HepG2 (cell line): ENCODE measurements around the gene TNRC18. TPM values are rescaled to one million over a fixed set of nuclear protein-coding genes. Genes with fewer than 3 reads are reported as not detected.

Source experiments
- FOXK2 ChIP-seq: fragments of 450-650 bp; IDR thresholded peaks from 2 replicates; pipeline ENCODE4 v1.6.1; 2016
- FUBP1 ChIP-seq: sonication (generic); formaldehyde crosslinking; IDR thresholded peaks from 2 replicates; pipeline ENCODE4 v1.5.1; 2020; ENCODE audit warnings: missing genetic modification reagents, mild to moderate bottlenecking, borderline replicate concordance
- HIVEP1 ChIP-seq: sonication (generic); formaldehyde crosslinking; IDR thresholded peaks from 2 replicates; pipeline ENCODE4 v1.4.0; 2020; ENCODE audit warnings: mild to moderate bottlenecking, missing genetic modification reagents
- HNF4A ChIP-seq: sonication (generic); formaldehyde crosslinking; IDR thresholded peaks from 2 replicates; pipeline ENCODE4 v1.4.0; 2020; ENCODE audit warnings: missing genetic modification reagents
- NFYC ChIP-seq: IDR thresholded peaks from 2 replicates; pipeline ENCODE4 v1.6.1; 2016; ENCODE audit warnings: missing genetic modification reagents, missing compliant biosample characterization
- NKX3-1 ChIP-seq: sonication (generic); formaldehyde crosslinking; IDR thresholded peaks from 2 replicates; pipeline ENCODE4 v1.5.0; 2020; ENCODE audit warnings: missing genetic modification reagents
- PATZ1 ChIP-seq: sonication (generic); formaldehyde crosslinking; IDR thresholded peaks from 2 replicates; pipeline ENCODE4 v1.4.0; 2020; ENCODE audit warnings: missing genetic modification reagents
- RORA ChIP-seq: sonication (generic); formaldehyde crosslinking; IDR thresholded peaks from 2 replicates; pipeline ENCODE4 v1.5.0; 2020; ENCODE audit warnings: mild to moderate bottlenecking, missing genetic modification reagents, moderate library complexity
- SKIL ChIP-seq: sonication (generic); formaldehyde crosslinking; IDR thresholded peaks from 2 replicates; pipeline ENCODE4 v1.8.0; 2022; ENCODE audit warnings: missing genetic modification reagents, mild to moderate bottlenecking, moderate library complexity, borderline replicate concordance
- STAG1 ChIP-seq: sonication (generic); formaldehyde crosslinking; IDR thresholded peaks from 2 replicates; pipeline ENCODE4 v1.4.0; 2020; ENCODE audit warnings: missing genetic modification reagents
- YY1 ChIP-seq: IDR thresholded peaks from 2 replicates; pipeline ENCODE4 v1.6.1; 2011; ENCODE audit warnings: low read length, low read depth, moderate library complexity, mild to moderate bottlenecking; ENCODE audit not compliant: insufficient read depth, insufficient replicate concordance
- ZNF558 ChIP-seq: sonication (generic); formaldehyde crosslinking; IDR thresholded peaks from 2 replicates; pipeline ENCODE4 v1.9.0; 2022; ENCODE audit warnings: mild to moderate bottlenecking, missing genetic modification reagents, borderline replicate concordance
- polyA plus RNA-seq, 8 experiments: library from polyadenylated mRNA; depleted of rRNA in 3 of 8; stranded (reverse) in 7 of 8; unstranded in 1 of 8; fragments of >200 nt; fragmentation: Illumina TruSeq in 4 of 8; extraction: Trizol in 4 of 8; gene quantifications; 2 replicates each; pipeline versions ENCODE4 v1.2.1 to v1.2.3, GENCODE V29; 2011 to 2016; ENCODE audit warnings: low read depth in 4 of 8, missing spikeins in 1 of 8, mixed read lengths in 1 of 8; ENCODE audit not compliant: insufficient read depth in 1 of 8
- total RNA-seq, 5 experiments: library from RNA; depleted of rRNA; stranded (reverse); fragments of >200 nt; fragmentation: Illumina TruSeq; extraction: Trizol; gene quantifications; 2 replicates each; pipeline ENCODE4 v1.2.3, GENCODE V29; 2016; ENCODE audit warnings: low read depth in 1 of 5
- TF ChIP-seq, protein P1 (sequence below): sonication (generic); formaldehyde crosslinking; conservative IDR thresholded peaks from 2 replicates; pipeline ENCODE4 v1.4.0; 2020; ENCODE audit warnings: mild to moderate bottlenecking, missing genetic modification reagents, moderate library complexity
- TF ChIP-seq, protein P2 (sequence below): sonication (generic); formaldehyde crosslinking; IDR thresholded peaks from 2 replicates; pipeline ENCODE4 v1.4.0; 2020; ENCODE audit warnings: missing genetic modification reagents

The TNRC18 gene
- total and polyA plus RNA-seq, 2 of the 13 experiments (the other 11 are each of a cell fraction or from before 2014, with no cell fraction given): 11.7 to 17.4 TPM

DNA sequence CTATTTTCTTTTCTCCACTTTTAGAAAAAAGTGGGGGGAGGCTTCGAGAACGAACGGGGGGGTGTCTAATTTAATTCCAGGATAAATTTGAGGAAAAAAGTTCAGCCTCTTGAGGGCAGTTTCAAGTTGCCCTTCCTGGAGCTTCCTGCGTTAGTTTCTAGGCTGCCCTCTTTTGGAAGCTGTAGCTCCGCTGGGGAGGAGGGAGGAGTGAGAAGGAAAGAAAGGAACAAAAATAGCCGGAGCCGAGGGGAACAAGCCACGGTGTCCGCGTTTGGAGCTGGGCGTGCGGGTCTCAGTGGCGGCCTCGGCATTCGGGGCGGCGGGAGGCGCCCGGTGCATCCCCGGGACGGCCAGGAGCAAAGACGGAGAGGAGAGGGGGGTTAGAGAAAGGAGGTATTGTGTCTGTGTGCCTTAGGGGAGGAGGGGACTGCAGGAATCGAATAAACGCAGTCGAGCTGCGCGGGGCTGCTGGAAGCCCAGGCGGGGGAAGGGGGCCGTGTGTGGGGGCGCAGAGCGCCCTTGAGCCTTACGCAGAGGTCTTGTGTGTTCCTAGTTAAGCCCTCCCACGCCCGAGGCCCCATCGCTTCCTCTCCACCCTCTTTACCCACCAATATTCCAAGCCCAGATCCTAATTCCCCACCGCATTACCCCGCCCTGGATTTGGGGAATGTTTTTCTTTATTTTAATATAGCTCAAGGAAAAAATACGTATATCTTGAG is 2.0 kb upstream of the TNRC18 start (continued):
- TF ChIP-seq YY1: peak; percentile 42
- TF ChIP-seq HNF4A (CRISPR knock-in tag): no peak
- TF ChIP-seq SKIL (CRISPR knock-in tag): 0 out of 2 replicates have a peak, but pooled peaks have one; percentile 21
- TF ChIP-seq FUBP1 (CRISPR knock-in tag): no peak
- no peak for TF ChIP-seq RORA (CRISPR knock-in tag)
- 0 out of 2 replicates have a peak, but pooled peaks have one; percentile 12 for TF ChIP-seq NKX3-1 (CRISPR knock-in tag)
- TF ChIP-seq, protein P1, sequence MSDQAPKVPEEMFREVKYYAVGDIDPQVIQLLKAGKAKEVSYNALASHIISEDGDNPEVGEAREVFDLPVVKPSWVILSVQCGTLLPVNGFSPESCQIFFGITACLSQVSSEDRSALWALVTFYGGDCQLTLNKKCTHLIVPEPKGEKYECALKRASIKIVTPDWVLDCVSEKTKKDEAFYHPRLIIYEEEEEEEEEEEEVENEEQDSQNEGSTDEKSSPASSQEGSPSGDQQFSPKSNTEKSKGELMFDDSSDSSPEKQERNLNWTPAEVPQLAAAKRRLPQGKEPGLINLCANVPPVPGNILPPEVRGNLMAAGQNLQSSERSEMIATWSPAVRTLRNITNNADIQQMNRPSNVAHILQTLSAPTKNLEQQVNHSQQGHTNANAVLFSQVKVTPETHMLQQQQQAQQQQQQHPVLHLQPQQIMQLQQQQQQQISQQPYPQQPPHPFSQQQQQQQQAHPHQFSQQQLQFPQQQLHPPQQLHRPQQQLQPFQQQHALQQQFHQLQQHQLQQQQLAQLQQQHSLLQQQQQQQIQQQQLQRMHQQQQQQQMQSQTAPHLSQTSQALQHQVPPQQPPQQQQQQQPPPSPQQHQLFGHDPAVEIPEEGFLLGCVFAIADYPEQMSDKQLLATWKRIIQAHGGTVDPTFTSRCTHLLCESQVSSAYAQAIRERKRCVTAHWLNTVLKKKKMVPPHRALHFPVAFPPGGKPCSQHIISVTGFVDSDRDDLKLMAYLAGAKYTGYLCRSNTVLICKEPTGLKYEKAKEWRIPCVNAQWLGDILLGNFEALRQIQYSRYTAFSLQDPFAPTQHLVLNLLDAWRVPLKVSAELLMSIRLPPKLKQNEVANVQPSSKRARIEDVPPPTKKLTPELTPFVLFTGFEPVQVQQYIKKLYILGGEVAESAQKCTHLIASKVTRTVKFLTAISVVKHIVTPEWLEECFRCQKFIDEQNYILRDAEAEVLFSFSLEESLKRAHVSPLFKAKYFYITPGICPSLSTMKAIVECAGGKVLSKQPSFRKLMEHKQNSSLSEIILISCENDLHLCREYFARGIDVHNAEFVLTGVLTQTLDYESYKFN (CRISPR knock-in tag): no peak; the same call in 1 of the 2 replicates
- TF ChIP-seq FOXK2: no peak
- peak; percentile 96 for TF ChIP-seq PATZ1 (CRISPR knock-in tag)
- TF ChIP-seq, protein P2, sequence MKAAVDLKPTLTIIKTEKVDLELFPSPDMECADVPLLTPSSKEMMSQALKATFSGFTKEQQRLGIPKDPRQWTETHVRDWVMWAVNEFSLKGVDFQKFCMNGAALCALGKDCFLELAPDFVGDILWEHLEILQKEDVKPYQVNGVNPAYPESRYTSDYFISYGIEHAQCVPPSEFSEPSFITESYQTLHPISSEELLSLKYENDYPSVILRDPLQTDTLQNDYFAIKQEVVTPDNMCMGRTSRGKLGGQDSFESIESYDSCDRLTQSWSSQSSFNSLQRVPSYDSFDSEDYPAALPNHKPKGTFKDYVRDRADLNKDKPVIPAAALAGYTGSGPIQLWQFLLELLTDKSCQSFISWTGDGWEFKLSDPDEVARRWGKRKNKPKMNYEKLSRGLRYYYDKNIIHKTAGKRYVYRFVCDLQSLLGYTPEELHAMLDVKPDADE (CRISPR knock-in tag): no peak
- TF ChIP-seq STAG1: no peak
- no peak for TF ChIP-seq HIVEP1 (CRISPR knock-in tag)
- no peak for TF ChIP-seq NFYC (CRISPR knock-in tag)
- TF ChIP-seq ZNF558 (CRISPR knock-in tag): peak; percentile 49; the same call in 1 of the 2 replicates
